Heart right ventricle (tissue), 16 donors: ENCODE measurements around the gene CAMK1D. TPM values are rescaled to one million over a fixed set of nuclear protein-coding genes. Genes with fewer than 3 reads are reported as not detected.

ENCODE experiments used
- ATAC-seq, 8 donors: fragments of 200-7000 bp; cut with Tn5 transposase; one replicate each; pipeline ENCODE4 v1.9.1; 2020; ENCODE audit warnings: mild to moderate bottlenecking in 8 of 8, moderate library complexity in 8 of 8, moderate number of reproducible peaks in 1 of 8
- DNase-seq, 2 donors: peaks; one replicate each; pipeline ENCODE4 v3.0.0-alpha.2; 2020
- H3K27ac ChIP-seq, 10 donors: fragments of 200-600 bp; sonication (generic) in 2 of 10; one replicate each; pipeline versions ENCODE4 v1.5.0 to v1.8.0; 2020 to 2022; ENCODE audit warnings: mild to moderate bottlenecking in 3 of 10
- H3K27me3 ChIP-seq, 7 donors: fragments of 200-600 bp; one replicate each; pipeline ENCODE4 v1.8.0; 2021 to 2022; ENCODE audit warnings: mild to moderate bottlenecking in 2 of 7
- H3K36me3 ChIP-seq, 9 donors: fragments of 200-600 bp; sonication (generic) in 1 of 9; one replicate each; pipeline versions ENCODE4 v1.5.0 to v1.8.0; 2020 to 2022; ENCODE audit warnings: mild to moderate bottlenecking in 2 of 9
- H3K4me1 ChIP-seq, 9 donors: fragments of 200-600 bp; sonication (generic) in 1 of 9; one replicate each; pipeline versions ENCODE4 v1.5.0 to v1.8.0; 2020 to 2022; ENCODE audit warnings: mild to moderate bottlenecking in 4 of 9
- H3K4me3 ChIP-seq, 10 donors: fragments of 200-600 bp; sonication (generic) in 2 of 10; one replicate each; pipeline versions ENCODE4 v1.5.0 to v1.8.0; 2020 to 2022; ENCODE audit warnings: mild to moderate bottlenecking in 7 of 10, moderate library complexity in 2 of 10
- H3K9me3 ChIP-seq, 11 donors: fragments of 200-600 bp in 10 of 11; sonication (generic) in 2 of 11; one replicate each; pipeline versions ENCODE4 v1.5.0 to v1.8.0; 2013 to 2022; ENCODE audit warnings: mild to moderate bottlenecking in 2 of 11, control low read depth in 1 of 11, moderate library complexity in 1 of 11
- CTCF ChIP-seq, 9 donors: fragments of 200-600 bp; sonication (generic) in 2 of 9; IDR thresholded peaks; one replicate each; pipeline versions ENCODE4 v1.5.0 to v1.8.0; 2021 to 2022; ENCODE audit warnings: antibody characterized with exemption in 9 of 9, mild to moderate bottlenecking in 5 of 9, moderate library complexity in 1 of 9
- WGBS, 2 donors: extraction: QIAGEN DNeasy Blood & Tissue Kit; methylation state at CpG; one replicate each; pipeline ENCODE4 v1.1.7; 2013; ENCODE audit warnings: inconsistent platforms in 1 of 2; 5-methylcytosine and 5-hydroxymethylcytosine counted together
- intact Hi-C, 10 donors: fragments of 100-400 bp; cut with DNase I; formaldehyde crosslinking; loops; one replicate each; pipeline versions ENCODE4 v1.11.1 to v1.14.2; 2022
- polyA plus RNA-seq, 2 donors: library from polyadenylated mRNA; stranded (reverse); fragments of 200-250 nt; gene quantifications; one replicate each; pipeline ENCODE4 v1.2.3, GENCODE V29; 2013
- total RNA-seq, 10 donors: library from RNA; stranded (reverse); fragmentation: NEBNext Ultra II Directional in 3 of 10; extraction: Animal tissue kit (Norgen Biotek cat#: 25700) in 3 of 10; gene quantifications; one replicate each; pipeline versions ENCODE4 v1.2.1 to v1.2.4, GENCODE V29; 2021 to 2023
- donor health status: Arrhythmogenic right ventricular cardiomyopathy.
- donor health status: ischemic (EF 13 %, LVEDD 7.1; RV severe dilation, severe dysfunction).
- donor health status: healthy with polysubstance abuse.
- donor health status: DM: no; HTN: yes; CAD: no.
- donor health status: DM: no; HTN: no; CAD: no.
- donor health status: ischemic (EF 25% LVEDD 6.9; RV normal size, moderate dysfunction).
- donor health status: ischemic (EF 25% LVEDD 5.7; RV mildly dilated, moderate dysfunction).
- donor health status: healthy.
- donor health status: DM: yes; HTN: yes; CAD: no.
- donor health status: Ischemic cardiomyopathy.
- donor health status: ischemic (EF 35%, LVEDD 5.7; RV mildly dilated, moderate dysfunction).
- donor health status: nonischemic (EF 11% LVEDD 7.7; RV severe dilation, severe dysfunction).
- donor health status: DM: yes; HTN: yes; CAD: no.
- donor health status: PGD.
- donor health status: ischemic (EF 29% LVEDD 5.4; RV normal size, mild dysfunction).
- donor health status: nonischemic (EF 23%, LVEDD 6.1; RV moderate dilation, normal function).

CAMK1D gene
- total and polyA plus RNA-seq, 12 donors, result 1.3 to 17.7 (median 2.6) TPM

GRCh38 chr10:12499076-12499986 lies 150.0 kb downstream of the CAMK1D start:
- WGBS, 2 donors, result 60 to 69% methylated on average over 7 of the region's 7 CpGs
- peaks cover 3 to 40% (median 19%) of the 10 kb centered on the region in 9 donors for H3K4me1 ChIP-seq
- H3K27me3 ChIP-seq, result no peaks in the 10 kb centered on the region
- no peaks in the 10 kb centered on the region for H3K36me3 ChIP-seq
- H3K9me3 ChIP-seq, result no peaks in the 10 kb centered on the region
- intact Hi-C loops, result no loop called here
- no peak for DNase-seq
- no peak for TF ChIP-seq CTCF (IDR thresholded peaks at IDR 0.05)
- peak in 7 of 8 donors; percentile 42 to 72 (median 57) for ATAC-seq
- peak overlapping the region in 1 of 10 donors; percentile 58 for H3K27ac ChIP-seq
- no peak overlapping the region for H3K4me3 ChIP-seq

GRCh38 chr10:12500381-12501303 lies 151.3 kb downstream of the CAMK1D start:
- Histone ChIP-seq H3K27ac (peak overlapping the region in 2 of 10 donors; percentile 15 to 36), H3K9me3 (no peaks in the 10 kb centered on the region), H3K4me3 (no peak overlapping the region), H3K27me3 (no peaks in the 10 kb centered on the region), H3K4me1 (peaks cover 3 to 40% (median 19%) of the 10 kb centered on the region in 9 donors), H3K36me3 (no peaks in the 10 kb centered on the region)
- no peak for TF ChIP-seq CTCF (IDR thresholded peaks at IDR 0.05)
- DNase-seq (no peak), ATAC-seq (peak in 4 of 8 donors; percentile 8 to 31 (median 23))
- WGBS, 2 donors, result 42 to 46% methylated on average over 7 of the region's 7 CpGs
- intact Hi-C loops, result no loop called here

- Histone ChIP-seq H3K27ac (peak overlapping the region in 2 of 10 donors; percentile 15 to 17), H3K9me3 (no peaks in the 10 kb centered on the region), H3K4me3 (no peak overlapping the region), H3K36me3 (no peaks in the 10 kb centered on the region), H3K27me3 (no peaks in the 10 kb centered on the region), H3K4me1 (peaks cover 3 to 40% (median 19%) of the 10 kb centered on the region in 9 donors)
- 59 to 62% methylated on average over 12 of the region's 12 CpGs for WGBS, 2 donors
- intact Hi-C loops, result no loop called here
- ATAC-seq (peak in 4 of 8 donors; percentile 10 to 28 (median 16)), DNase-seq (no peak)
- no peak for TF ChIP-seq CTCF (IDR thresholded peaks at IDR 0.05)
These were observed 152.0 kb downstream of the CAMK1D start for GRCh38 chr10:12501324-12501723.
